ENCODE measurements around the gene SH3PXD2A.

DNA sequence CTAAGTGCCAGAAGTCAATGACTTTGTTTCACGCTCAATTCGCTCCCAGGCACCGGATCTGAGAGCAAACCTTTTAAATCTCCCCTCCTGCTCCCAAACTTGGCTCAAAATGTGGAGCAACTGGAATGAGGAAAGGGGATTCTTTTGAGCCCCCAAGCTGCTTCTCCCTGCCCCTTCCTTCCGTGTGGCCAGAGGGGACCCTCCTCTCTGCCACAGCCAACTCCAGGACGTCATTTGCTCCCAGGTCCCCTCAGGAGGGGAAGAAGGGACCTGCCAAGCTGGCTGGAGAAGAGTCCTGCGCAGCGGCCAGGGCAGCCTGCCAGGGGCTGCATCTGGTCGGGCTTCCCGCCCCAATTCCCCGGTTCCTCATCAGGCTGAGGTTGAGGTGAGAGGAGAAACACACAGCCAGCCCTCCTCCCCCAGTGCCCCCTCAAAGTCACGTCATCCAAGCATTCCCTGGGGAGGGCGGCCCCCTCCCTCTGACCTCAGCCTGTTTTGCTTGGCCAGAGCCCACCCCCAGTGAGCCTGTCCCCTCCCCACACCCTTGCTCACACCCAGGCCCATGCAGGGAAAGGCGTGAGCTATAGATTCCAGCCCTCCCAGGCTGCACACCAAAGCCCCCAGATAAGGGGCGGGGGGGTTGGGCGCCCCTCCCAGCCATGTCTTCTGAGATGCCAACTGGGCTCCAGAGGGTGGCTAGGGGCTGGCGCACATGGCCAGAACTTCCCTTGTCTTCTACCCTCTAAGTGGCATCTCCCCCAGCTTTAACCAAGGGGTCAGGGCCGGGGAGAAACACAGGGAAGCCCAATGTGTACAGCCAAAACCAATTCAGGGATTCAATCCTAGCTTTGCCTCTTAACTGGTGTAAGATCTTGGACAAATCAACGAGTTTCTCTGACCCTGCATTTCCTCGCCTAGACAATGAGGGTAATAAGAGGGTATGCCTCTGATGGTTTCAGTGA is 35.0 kb downstream of the SH3PXD2A start:
- TF ChIP-seq, protein P1, sequence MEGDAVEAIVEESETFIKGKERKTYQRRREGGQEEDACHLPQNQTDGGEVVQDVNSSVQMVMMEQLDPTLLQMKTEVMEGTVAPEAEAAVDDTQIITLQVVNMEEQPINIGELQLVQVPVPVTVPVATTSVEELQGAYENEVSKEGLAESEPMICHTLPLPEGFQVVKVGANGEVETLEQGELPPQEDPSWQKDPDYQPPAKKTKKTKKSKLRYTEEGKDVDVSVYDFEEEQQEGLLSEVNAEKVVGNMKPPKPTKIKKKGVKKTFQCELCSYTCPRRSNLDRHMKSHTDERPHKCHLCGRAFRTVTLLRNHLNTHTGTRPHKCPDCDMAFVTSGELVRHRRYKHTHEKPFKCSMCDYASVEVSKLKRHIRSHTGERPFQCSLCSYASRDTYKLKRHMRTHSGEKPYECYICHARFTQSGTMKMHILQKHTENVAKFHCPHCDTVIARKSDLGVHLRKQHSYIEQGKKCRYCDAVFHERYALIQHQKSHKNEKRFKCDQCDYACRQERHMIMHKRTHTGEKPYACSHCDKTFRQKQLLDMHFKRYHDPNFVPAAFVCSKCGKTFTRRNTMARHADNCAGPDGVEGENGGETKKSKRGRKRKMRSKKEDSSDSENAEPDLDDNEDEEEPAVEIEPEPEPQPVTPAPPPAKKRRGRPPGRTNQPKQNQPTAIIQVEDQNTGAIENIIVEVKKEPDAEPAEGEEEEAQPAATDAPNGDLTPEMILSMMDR (IDR thresholded peaks at IDR 0.05) = no peak
- TF ChIP-seq EP300 (IDR thresholded peaks at IDR 0.05; ENCODE audit: low read depth) = no peak
- no peak for TF ChIP-seq POLR2A (IDR thresholded peaks at IDR 0.05)
- no peak for TF ChIP-seq POLR2AphosphoS5 (IDR thresholded peaks at IDR 0.05)
